SU-DHL-6 (cell line): Measurements from ENCODE around the gene SYPL1.

Experiments
- H2AFZ ChIP-seq: fragments of 200-600 bp; sonication (generic); 2 replicates; pipeline ENCODE4 v1.6.1; 2014; ENCODE audit warnings: low read depth, mild to moderate bottlenecking, moderate library complexity, mixed read lengths, antibody characterized with exemption, low read length; ENCODE audit not compliant: severe bottlenecking
- H3F3A ChIP-seq: fragments of 200-600 bp; shearing (Covaris generic); 2 replicates; pipeline ENCODE4 v1.6.0; 2016; ENCODE audit warnings: antibody characterized with exemption, mild to moderate bottlenecking; ENCODE audit not compliant: insufficient read depth
- H3K27ac ChIP-seq: fragments of 200-600 bp; sonication (generic); 2 replicates; pipeline ENCODE4 v1.5.1; 2016; ENCODE audit warnings: low read depth, mild to moderate bottlenecking, low read length, moderate library complexity, mixed read lengths
- H3K27me3 ChIP-seq: fragments of 200-600 bp; sonication (generic), shearing (Covaris generic); 2 replicates; pipeline ENCODE4 v1.6.0; 2014; ENCODE audit warnings: mild to moderate bottlenecking, low read length
- H3K36me3 ChIP-seq: fragments of 200-600 bp; sonication (generic); 2 replicates; pipeline ENCODE4 v1.6.1; 2014; ENCODE audit warnings: mild to moderate bottlenecking, low read length, mixed read lengths
- H3K4me2 ChIP-seq: fragments of 300-600, 200-600 bp; shearing (Covaris generic), sonication (generic); 2 replicates; pipeline ENCODE4 v1.6.0; 2014; ENCODE audit warnings: low read length, low read depth, mild to moderate bottlenecking; ENCODE audit not compliant: poor library complexity, severe bottlenecking
- H3K4me3 ChIP-seq: fragments of 200-600 bp; sonication (generic); 2 replicates; pipeline ENCODE4 v1.5.1; 2014; ENCODE audit warnings: antibody characterized with exemption, low read length, mild to moderate bottlenecking, mixed read lengths; ENCODE audit not compliant: insufficient read depth, poor library complexity, severe bottlenecking
- H3K79me2 ChIP-seq: fragments of 200-600 bp; sonication (generic); 2 replicates; pipeline ENCODE4 v1.6.1; 2014; ENCODE audit warnings: mild to moderate bottlenecking, low read length, moderate library complexity; ENCODE audit not compliant: insufficient read depth
- H3K9ac ChIP-seq: fragments of 200-600 bp; sonication (generic); 2 replicates; pipeline ENCODE4 v1.7.0; 2014; ENCODE audit warnings: mild to moderate bottlenecking, low read length
- H3K9me2 ChIP-seq: fragments of 200-600 bp; sonication (generic); replicated peaks from 2 replicates; pipeline ENCODE4 v1.6.1; 2014; ENCODE audit warnings: low read length; ENCODE audit not compliant: insufficient read depth
- H3K9me3 ChIP-seq: fragments of 200-600 bp; sonication (generic); 2 replicates; pipeline ENCODE4 v1.6.1; 2014; ENCODE audit warnings: low read length, mixed read lengths; ENCODE audit not compliant: insufficient read depth
- H4K20me1 ChIP-seq: fragments of 200-600 bp; sonication (generic); 2 replicates; pipeline ENCODE4 v1.6.1; 2014; ENCODE audit warnings: low read depth, mild to moderate bottlenecking, antibody characterized with exemption, low read length, moderate library complexity, mixed read lengths
- CTCF ChIP-seq: fragments of 200-600 bp; sonication (generic); IDR thresholded peaks from one replicate; pipeline ENCODE4 v1.5.1; 2017; ENCODE audit warnings: antibody characterized with exemption, mild to moderate bottlenecking, low read length, moderate library complexity; ENCODE audit not compliant: insufficient read depth, poor library complexity, severe bottlenecking
- EZH2phosphoT487 ChIP-seq: fragments of 200-600 bp; sonication (generic), shearing (Covaris generic); conservative IDR thresholded peaks from 2 replicates; pipeline ENCODE4 v1.6.1; 2018; ENCODE audit warnings: mild to moderate bottlenecking, antibody characterized with exemption, low read length, moderate library complexity, mixed read lengths

Gene SYPL1

GRCh38 chr7:106112118-106112971, at the start of gene SYPL1:
TSS of gene SYPL1 (minus strand) at chr7:106112312. CDS start at chr7:106112208, 104 bp downstream.
- H3K9ac ChIP-seq = peak within 1 kb of the TSS; percentile 92
- H3K4me3 ChIP-seq = peak within 1 kb of the TSS; percentile 79
- TF ChIP-seq EZH2phosphoT487 = no peak
- no peak for TF ChIP-seq CTCF
- peaks cover 54% of the 10 kb centered on the region for H3K79me2 ChIP-seq
- H2AFZ ChIP-seq = peak within 1 kb of the TSS; percentile 63
- H3K36me3 ChIP-seq = peaks cover 15% of the 10 kb centered on the region
- peak within 1 kb of the TSS; percentile 83 for H3K4me2 ChIP-seq
- H3K27me3 ChIP-seq = no peaks in the 10 kb centered on the region
- H3K27ac ChIP-seq = peak within 1 kb of the TSS; percentile 84
- H3K9me3 ChIP-seq = no peaks in the 10 kb centered on the region
- H3K9me2 ChIP-seq = no peaks in the 10 kb centered on the region
- H3F3A ChIP-seq = peaks cover 28% of the 10 kb centered on the region
- no peaks in the 10 kb centered on the region; the same call in 1 of the 2 replicates for H4K20me1 ChIP-seq

- Histone ChIP-seq H3K27me3 (no peaks in the 10 kb centered on the region), H2AFZ (peak overlapping the region; percentile 50), H3K79me2 (no peaks in the 10 kb centered on the region), H3K36me3 (no peaks in the 10 kb centered on the region), H3K4me2 (peak overlapping the region; percentile 57), H3K4me3 (peak overlapping the region; percentile 24), H3K9ac (peak overlapping the region; percentile 43), H3F3A (peaks cover 19% of the 10 kb centered on the region), H3K9me2 (no peaks in the 10 kb centered on the region), H3K27ac (peak overlapping the region; percentile 75), H3K9me3 (no peaks in the 10 kb centered on the region), H4K20me1 (no peaks in the 10 kb centered on the region)
- TF ChIP-seq EZH2phosphoT487 (no peak), CTCF (peak; percentile 18)
These were observed 42.9 kb upstream of the SYPL1 start for GRCh38 chr7:106155027-106155426.

- Histone ChIP-seq H4K20me1 (no peaks in the 10 kb centered on the region), H3K4me3 (no peak overlapping the region), H3K9ac (peak overlapping the region; percentile 43), H3K9me3 (no peaks in the 10 kb centered on the region), H3K4me2 (peak overlapping the region; percentile 57), H3K9me2 (no peaks in the 10 kb centered on the region), H3F3A (peaks cover 17% of the 10 kb centered on the region), H3K36me3 (no peaks in the 10 kb centered on the region), H2AFZ (peak overlapping the region; percentile 49), H3K27me3 (no peaks in the 10 kb centered on the region), H3K79me2 (no peaks in the 10 kb centered on the region), H3K27ac (peak overlapping the region; percentile 75)
- TF ChIP-seq CTCF (peak; percentile 86), EZH2phosphoT487 (no peak)
These were observed 41.9 kb upstream of the SYPL1 start for GRCh38 chr7:106153891-106154449.
